HepG2 (cell line): ENCODE data around the gene PGK1. TPM values are rescaled to one million over a fixed set of nuclear protein-coding genes. Genes with fewer than 3 reads are reported as not detected.

Experiments used
- ATAC-seq: fragments of 200-7000 bp; cut with Tn5 transposase; 3 replicates; pipeline ENCODE4 v1.9.1; 2020; ENCODE audit warnings: mild to moderate bottlenecking, moderate library complexity
- BruUV-seq: library from RNA; stranded (reverse); fragments of 400-500 nt; replicated peaks from 2 replicates; lab custom pipeline; 2021; lab: Mats Ljungman, UMichigan
- CTCF ChIA-PET: fragments of 300-600 bp; formaldehyde crosslinking; extraction: SDS; loops from one replicate; lab custom pipeline; 2021; ENCODE audit warnings: low total read pairs, inconsistent platforms, low intra/inter-chr PET ratio; lab: Yijun Ruan, JAX
- POLR2A ChIA-PET: fragments of 350-600 bp; sonication (Branson Sonifier 250); formaldehyde crosslinking; loops from one replicate; lab custom pipeline; 2020; ENCODE audit warnings: antibody characterized with exemption, inconsistent platforms; lab: Yijun Ruan, JAX
- DNase-seq: peaks from one replicate; pipeline ENCODE4 v3.0.0-alpha.2; 2015; ENCODE audit warnings: low spot score
- FAIRE-seq: peaks from 3 replicates; lab custom pipeline; 2011; peaks lifted over from hg19 to GRCh38; lab: Jason Lieb, UNC
- H2AFZ ChIP-seq: one replicate; pipeline ENCODE4 v1.6.1; 2011; ENCODE audit warnings: low read length, inconsistent platforms
- H3K27ac ChIP-seq: fragments of 300-600 bp; 3 replicates; pipeline ENCODE4 v1.8.0; 2011; ENCODE audit warnings: mixed run types, mild to moderate bottlenecking, mixed read lengths, low read length, inconsistent platforms; ENCODE audit not compliant: insufficient read depth; ENCODE audit errors: extremely low read length
- H3K27me3 ChIP-seq, 2 experiments: fragments of 200-600 bp in 1 of 2; 2 replicates in 1 of 2; 3 replicates in 1 of 2; pipeline versions ENCODE4 v1.6.0 to v1.8.0; 2011; ENCODE audit warnings: low read length in 2 of 2, mild to moderate bottlenecking in 2 of 2, moderate library complexity in 2 of 2, inconsistent platforms in 1 of 2; ENCODE audit not compliant: insufficient read depth in 2 of 2, control insufficient read depth in 1 of 2
- H3K36me3 ChIP-seq, 2 experiments: fragments of 200-600 bp in 1 of 2; replicated peaks in 1 of 2; 2 replicates in 1 of 2; 3 replicates in 1 of 2; pipeline versions ENCODE4 v1.5.1 to v1.8.0; 2011; ENCODE audit warnings: low read length in 2 of 2, inconsistent platforms in 1 of 2; ENCODE audit not compliant: insufficient read depth in 2 of 2, control insufficient read depth in 1 of 2
- H3K4me1 ChIP-seq: 2 replicates; pipeline ENCODE4 v1.5.1; 2012; ENCODE audit warnings: low read length, inconsistent platforms; ENCODE audit not compliant: insufficient read depth
- H3K4me2 ChIP-seq: 2 replicates; pipeline ENCODE4 v1.6.0; 2011; ENCODE audit warnings: low read depth, low read length, inconsistent platforms
- H3K4me3 ChIP-seq, 3 experiments: fragments of 200-600 bp in 1 of 3; sonication (generic), shearing (Covaris generic) in 1 of 3; replicated peaks in 1 of 3; 2 replicates each; pipeline ENCODE4 v1.5.1; 2011 to 2016; ENCODE audit warnings: low read length in 3 of 3, inconsistent platforms in 2 of 3, low read depth in 2 of 3, mild to moderate bottlenecking in 2 of 3, control low read depth in 1 of 3, mixed read lengths in 1 of 3; ENCODE audit not compliant: insufficient read depth in 1 of 3
- H3K79me2 ChIP-seq: one replicate; pipeline ENCODE4 v1.6.1; 2011; ENCODE audit warnings: low read length, inconsistent platforms; ENCODE audit not compliant: insufficient read depth
- H3K9ac ChIP-seq: 2 replicates; pipeline ENCODE4 v1.6.0; 2011; ENCODE audit warnings: mild to moderate bottlenecking, low read depth, low read length, inconsistent platforms; ENCODE audit not compliant: insufficient read depth
- H3K9me3 ChIP-seq: 2 replicates; pipeline ENCODE4 v1.5.1; 2012; ENCODE audit warnings: mild to moderate bottlenecking, low read length
- H4K20me1 ChIP-seq: 2 replicates; pipeline ENCODE4 v1.6.0; 2011; ENCODE audit warnings: inconsistent platforms, mild to moderate bottlenecking, low read length, moderate library complexity; ENCODE audit not compliant: insufficient read depth
- ARHGAP35 ChIP-seq: sonication (generic); formaldehyde crosslinking; IDR thresholded peaks from 2 replicates; pipeline ENCODE4 v1.9.0; 2022; ENCODE audit warnings: mild to moderate bottlenecking, inconsistent platforms, moderate library complexity, missing genetic modification reagents, borderline replicate concordance
- FOXK2 ChIP-seq: fragments of 450-650 bp; IDR thresholded peaks from 2 replicates; pipeline ENCODE4 v1.6.1; 2016
- HNRNPL ChIP-seq: fragments of 200-400 bp; formaldehyde crosslinking; IDR thresholded peaks from 2 replicates; pipeline ENCODE4 v1.6.1; 2017; ENCODE audit warnings: mild to moderate bottlenecking, low read depth, low read length
- IRF1 ChIP-seq: sonication (generic); formaldehyde crosslinking; IDR thresholded peaks from 2 replicates; pipeline ENCODE4 v1.4.0; 2020; ENCODE audit warnings: low read depth, mild to moderate bottlenecking, missing genetic modification reagents
- JUNB ChIP-seq: sonication (generic); formaldehyde crosslinking; IDR thresholded peaks from 2 replicates; pipeline ENCODE4 v1.8.0; 2022; ENCODE audit warnings: missing genetic modification reagents, mild to moderate bottlenecking, borderline replicate concordance
- NFE2 ChIP-seq: sonication (generic); formaldehyde crosslinking; IDR thresholded peaks from 2 replicates; pipeline ENCODE4 v1.4.0; 2020; ENCODE audit warnings: missing genetic modification reagents
- PHF5A ChIP-seq: IDR thresholded peaks from one replicate; pipeline ENCODE4 v1.6.1; 2018; ENCODE audit warnings: low read depth, missing genetic modification reagents; ENCODE audit not compliant: unreplicated experiment
- POLR2AphosphoS2 ChIP-seq: IDR thresholded peaks from 2 replicates; pipeline ENCODE4 v1.6.1; 2011; ENCODE audit warnings: low read depth, low read length, improper control_type of control experiment
- RFXAP ChIP-seq: sonication (generic); formaldehyde crosslinking; IDR thresholded peaks from 2 replicates; pipeline ENCODE4 v1.4.0; 2020; ENCODE audit warnings: missing genetic modification reagents, borderline replicate concordance
- ZNF331 ChIP-seq: sonication (generic); formaldehyde crosslinking; IDR thresholded peaks from 2 replicates; pipeline ENCODE4 v1.4.0; 2020; ENCODE audit warnings: missing genetic modification reagents
- ZNF496 ChIP-seq: sonication (generic); formaldehyde crosslinking; IDR thresholded peaks from 2 replicates; pipeline ENCODE4 v1.8.1; 2023; ENCODE audit warnings: mild to moderate bottlenecking, moderate library complexity, missing genetic modification reagents; ENCODE audit not compliant: insufficient replicate concordance
- WGBS: methylation state at CpG from one replicate; pipeline ENCODE4 v1.1.6; 2017; ENCODE audit warnings: low lambda C conversion rate; 5-methylcytosine and 5-hydroxymethylcytosine counted together
- in situ Hi-C: cut with HindIII; loops from 2 replicates; pipeline ENCODE4 v1.10.0; 2017; ENCODE audit warnings: low pct_unique_long_range_greater_than_20kb; ENCODE audit not compliant: extremely low pct_ligation_motif_present
- intact Hi-C: fragments of 100-400 bp; cut with micrococcal nuclease; formaldehyde crosslinking; loops from one replicate; pipeline ENCODE4 v1.10.0; 2022; ENCODE audit not compliant: unreplicated experiment
- polyA plus RNA-seq, 8 experiments: library from polyadenylated mRNA; depleted of rRNA in 3 of 8; stranded (reverse) in 7 of 8; unstranded in 1 of 8; fragments of >200 nt; fragmentation: Illumina TruSeq in 4 of 8; extraction: Trizol in 4 of 8; gene quantifications; 2 replicates each; pipeline versions ENCODE4 v1.2.1 to v1.2.3, GENCODE V29; 2011 to 2016; ENCODE audit warnings: low read depth in 4 of 8, missing spikeins in 1 of 8, mixed read lengths in 1 of 8; ENCODE audit not compliant: insufficient read depth in 1 of 8
- total RNA-seq, 5 experiments: library from RNA; depleted of rRNA; stranded (reverse); fragments of >200 nt; fragmentation: Illumina TruSeq; extraction: Trizol; gene quantifications; 2 replicates each; pipeline ENCODE4 v1.2.3, GENCODE V29; 2016; ENCODE audit warnings: low read depth in 1 of 5

The PGK1 gene
- total and polyA plus RNA-seq, 2 of the 13 experiments (the other 11 are each of a cell fraction or from before 2014, with no cell fraction given): 325 to 1,274 TPM

GRCh38 chrX:78116766-78117165, 12.7 kb downstream of the PGK1 start:
- H4K20me1 ChIP-seq: peaks cover 99% of the 10 kb centered on the region
- peaks cover 74% of the 10 kb centered on the region for H3K79me2 ChIP-seq
- no peak overlapping the region for H2AFZ ChIP-seq
- H3K4me2 ChIP-seq: no peak overlapping the region
- FAIRE-seq (peak; percentile 37), DNase-seq (no peak)
- H3K36me3 ChIP-seq: peaks cover 8 to 67% of the 10 kb centered on the region in 2 experiments
- peaks cover 50% of the 10 kb centered on the region for H3K4me1 ChIP-seq
- TF ChIP-seq JUNB (CRISPR knock-in tag) (no peak), ARHGAP35 (CRISPR knock-in tag) (no peak), HNRNPL (no peak), ZNF331 (CRISPR knock-in tag) (no peak), RFXAP (no peak), POLR2AphosphoS2 (no peak), NFE2 (CRISPR knock-in tag) (no peak), ZNF496 (CRISPR knock-in tag) (no peak), FOXK2 (no peak), PHF5A (no peak), IRF1 (CRISPR knock-in tag) (no peak)
- TF ChIP-seq, all 625 proteins: peak for 0
- ChIA-PET POLR2A (no interaction called here), CTCF (no interaction called here)
- H3K27ac ChIP-seq: no peak overlapping the region
- in situ Hi-C loops: loop anchor here (25.0 kb wide), 1 partner anchor 204 kb away; the partner anchor contains the start of gene ATP7A
- no peaks in the 10 kb centered on the region for H3K27me3 ChIP-seq
- H3K9me3 ChIP-seq: no peaks in the 10 kb centered on the region
- BruUV-seq: no TSS peak
- intact Hi-C loops: no loop called here
- 88% methylated on average over 2 of the region's 2 CpGs for WGBS
- H3K9ac ChIP-seq: no peak overlapping the region
- no peak overlapping the region for H3K4me3 ChIP-seq
- no peak for ATAC-seq
